Activated CD8-positive, alpha-beta memory T cell treated with anti-CD3 and anti-CD28 coated beads, Interleukin-2, amount 50 U/mL, for 4 hours (primary cell): ENCODE data around the gene FAM163A.
"Not testable (repeated sequence)": the region's sequence is repeated elsewhere in the genome, so short reads cannot be mapped to it uniquely, and the experiment has no call there.

Experiments used
- DNase-seq: peaks from one replicate; pipeline ENCODE4 v3.0.0-alpha.2; 2020

FAM163A gene

DNA sequence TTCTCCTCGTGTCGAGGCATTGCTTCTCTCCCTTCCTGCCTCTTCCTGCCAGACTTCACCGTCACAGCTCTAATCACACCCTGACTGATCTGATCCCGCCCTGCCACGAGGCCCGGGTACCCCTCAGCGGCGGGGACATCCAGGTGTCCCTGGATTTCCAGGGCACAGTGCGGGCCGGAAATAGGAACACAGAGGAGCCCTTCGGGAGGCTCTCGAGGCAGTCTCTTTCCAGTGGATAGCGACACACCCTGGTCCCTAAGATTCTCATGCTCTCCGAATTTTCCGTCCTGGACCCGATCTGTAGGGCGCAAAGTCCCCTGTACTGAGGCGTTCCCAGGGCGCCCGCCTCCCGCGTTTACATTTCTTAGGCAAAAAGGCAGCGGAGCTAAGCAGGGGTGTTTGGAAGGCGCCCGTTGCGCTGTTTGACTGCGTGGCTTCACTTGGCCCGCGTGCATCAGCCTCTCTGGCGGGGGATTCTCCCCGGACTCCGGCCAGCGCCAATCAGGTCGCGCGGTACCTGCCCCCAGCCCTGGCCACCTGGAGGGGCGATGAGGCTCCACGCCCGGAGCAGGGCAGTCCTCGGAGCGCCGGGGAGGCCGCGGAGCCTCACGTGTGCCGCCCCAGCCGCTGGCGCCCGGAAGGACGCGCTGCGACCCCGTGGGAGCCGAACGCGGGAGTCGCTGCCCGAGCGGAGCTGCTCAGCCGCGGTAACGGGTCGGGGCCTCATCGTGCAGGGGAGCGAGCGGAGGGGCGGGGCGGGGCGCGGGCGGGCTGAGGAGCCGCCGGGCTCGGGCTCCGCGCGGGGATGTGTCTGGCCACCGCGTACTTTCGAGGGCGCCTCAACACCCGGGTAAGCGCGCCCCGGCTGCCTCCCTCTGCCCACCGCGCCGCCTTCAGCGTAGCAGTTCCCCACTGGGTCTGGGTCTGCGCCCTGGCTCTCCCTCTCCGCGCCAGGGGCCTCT is at the start of gene FAM163A:
Gene FAM163A (plus strand): TSS at position 575 of the 962 bp plus-strand sequence. CDS start 69,807 bp downstream, outside the sequence.
- DNase-seq: no peak

DNA sequence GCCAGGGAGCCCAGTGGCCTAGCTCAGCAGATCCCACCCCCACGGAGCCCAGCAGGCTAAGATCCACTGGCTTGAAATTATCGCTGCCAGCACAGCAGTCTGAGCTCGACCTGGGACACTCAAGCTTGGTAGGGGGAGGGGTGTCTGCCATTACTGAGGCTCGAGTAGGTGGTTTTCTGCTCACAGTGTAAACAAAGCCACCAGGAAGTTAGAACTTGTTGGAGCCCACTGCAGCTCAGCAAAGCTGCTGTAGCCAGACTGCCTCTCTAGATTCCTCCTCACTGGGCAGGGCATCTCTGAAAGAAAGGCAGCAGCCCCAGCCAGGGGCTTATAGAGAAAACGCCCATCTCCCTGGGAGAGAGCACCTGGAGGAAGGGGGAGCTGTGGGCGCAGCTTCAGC is 48.6 kb upstream of the FAM163A start:
- DNase-seq: not testable (repeated sequence)

DNA sequence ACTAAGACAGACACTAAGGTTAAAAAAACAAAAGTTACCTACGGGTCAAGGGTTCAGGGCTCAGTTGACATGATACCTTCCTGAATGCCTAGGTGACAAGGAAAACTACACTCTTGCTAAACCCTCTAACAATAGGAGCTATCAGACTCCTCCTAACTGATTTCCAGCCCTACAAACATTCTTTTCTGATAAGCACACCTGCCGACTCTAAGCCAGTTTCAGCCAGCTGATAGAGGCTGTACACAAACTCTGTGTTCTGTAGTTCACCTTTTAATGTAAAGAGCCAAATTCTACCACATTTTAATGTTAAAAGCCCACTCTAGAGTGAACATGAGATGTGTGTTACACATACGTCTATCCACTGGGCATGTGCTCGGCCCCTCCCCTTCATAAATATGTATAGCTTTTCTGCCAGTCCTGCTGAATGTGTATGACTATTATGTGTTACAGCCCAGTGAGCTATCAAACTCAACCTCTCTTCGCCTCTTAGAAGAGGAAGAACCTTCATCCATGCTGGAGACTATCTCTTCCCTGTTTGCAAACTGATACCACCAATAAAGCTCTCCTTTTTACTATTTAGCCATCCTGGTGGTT is 40.0 kb upstream of the FAM163A start:
- DNase-seq: no peak

DNA sequence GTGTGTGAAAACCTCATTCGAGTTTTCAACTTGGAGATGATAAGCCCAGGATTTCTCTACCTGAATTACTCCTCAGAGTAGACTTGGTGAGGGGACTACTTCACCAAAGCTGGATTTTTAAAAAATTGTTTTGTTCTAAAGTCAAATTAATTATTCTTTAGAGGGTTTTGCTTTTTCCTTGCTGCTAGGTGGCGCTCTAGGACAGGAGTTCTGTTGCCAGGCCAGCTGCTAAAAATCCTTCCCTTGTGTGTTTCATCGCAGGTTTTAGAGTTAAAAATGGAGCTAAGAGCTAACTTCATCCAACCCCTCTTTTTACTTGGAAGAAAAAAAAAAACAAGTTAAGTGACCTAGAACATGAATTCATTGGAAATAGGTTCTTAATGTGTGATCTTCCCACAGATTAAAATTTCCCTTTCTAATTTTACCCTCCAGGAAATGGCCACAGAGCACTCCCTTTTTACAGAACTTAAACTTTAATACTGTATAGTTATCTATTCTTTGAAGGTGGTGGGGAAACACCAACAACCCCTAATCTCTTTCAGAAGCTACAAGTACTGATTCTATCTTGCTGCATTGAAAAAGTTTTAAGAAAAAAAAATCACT is 36.7 kb upstream of the FAM163A start:
- DNase-seq: peak; percentile 46

DNA sequence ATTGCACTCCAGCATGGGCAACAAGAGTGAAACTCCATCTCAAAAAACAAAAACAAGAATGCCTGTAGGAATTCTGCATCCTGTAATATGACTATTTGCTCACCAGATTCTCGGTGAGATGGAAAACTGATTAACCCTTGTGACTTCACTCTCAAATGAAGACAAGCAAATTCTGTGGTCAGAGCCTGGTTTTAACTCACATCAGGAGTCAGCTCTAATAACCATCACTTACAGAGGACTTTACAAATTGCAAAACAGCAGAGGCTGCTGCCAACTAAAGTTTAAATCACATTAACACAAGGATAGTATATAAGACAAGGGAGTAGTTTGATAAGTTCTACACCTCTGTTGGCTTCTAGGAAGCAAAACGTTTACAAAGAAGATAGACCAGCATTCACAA is 35.7 kb upstream of the FAM163A start:
- DNase-seq: no peak

DNA sequence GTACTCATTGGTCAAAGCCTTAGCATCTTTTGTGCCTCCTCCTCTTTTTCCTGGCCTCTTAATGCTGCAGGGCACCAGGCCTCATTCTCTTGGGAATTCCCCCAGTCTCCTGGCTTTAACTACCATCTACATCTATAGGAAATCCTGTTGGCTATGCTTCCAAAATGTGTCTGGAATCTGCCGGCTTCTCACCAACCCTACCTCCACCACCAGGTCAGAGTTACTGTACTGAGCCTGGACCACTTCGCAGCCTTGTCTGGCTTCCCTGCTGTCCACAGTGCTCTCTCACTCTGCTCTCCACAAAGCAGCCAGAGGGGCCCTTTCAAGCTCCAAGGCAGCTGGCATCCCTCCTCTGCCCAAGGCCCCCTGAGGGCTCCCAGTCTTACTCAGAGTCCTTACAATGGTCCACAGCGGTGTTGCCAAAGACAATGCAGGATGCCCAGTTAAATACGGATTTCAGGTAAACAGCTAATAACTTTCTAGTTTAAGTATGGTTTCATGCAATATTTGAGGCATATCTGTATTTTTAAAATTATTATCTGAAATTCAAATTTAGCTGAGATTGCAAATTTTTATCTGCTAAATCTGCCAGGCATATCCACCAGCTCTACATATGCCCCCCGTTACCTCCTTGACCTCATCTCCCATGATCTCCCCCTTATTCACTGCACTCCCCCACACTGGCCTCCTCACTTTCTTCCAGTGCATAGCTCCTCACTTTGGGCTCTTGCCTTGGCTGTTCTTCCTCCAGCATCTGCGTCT is 34.5 kb upstream of the FAM163A start:
- no peak for DNase-seq

DNA sequence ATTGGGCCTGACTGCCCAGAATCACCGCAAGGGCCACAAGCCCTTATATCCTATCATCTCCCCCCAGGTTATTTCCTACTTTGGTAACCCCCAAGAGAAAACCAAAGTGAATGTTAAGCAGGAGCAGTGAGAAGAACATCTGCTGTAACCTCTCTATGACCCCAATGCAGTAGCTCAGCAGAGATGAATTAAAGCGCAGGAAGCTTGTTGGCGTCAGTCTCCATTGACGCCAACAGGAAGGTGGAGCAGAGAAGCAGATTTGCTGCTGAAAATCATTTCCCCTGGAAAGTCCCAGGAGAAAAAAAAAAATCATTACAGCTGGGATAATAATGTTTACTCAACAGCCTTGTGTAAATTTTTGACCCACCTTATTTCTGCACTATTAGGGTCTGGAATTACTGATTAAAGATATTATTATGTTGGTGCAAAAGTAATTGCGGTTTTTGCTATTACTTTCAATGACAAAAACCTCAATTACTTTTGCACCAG is 33.2 kb upstream of the FAM163A start:
- no peak for DNase-seq

DNA sequence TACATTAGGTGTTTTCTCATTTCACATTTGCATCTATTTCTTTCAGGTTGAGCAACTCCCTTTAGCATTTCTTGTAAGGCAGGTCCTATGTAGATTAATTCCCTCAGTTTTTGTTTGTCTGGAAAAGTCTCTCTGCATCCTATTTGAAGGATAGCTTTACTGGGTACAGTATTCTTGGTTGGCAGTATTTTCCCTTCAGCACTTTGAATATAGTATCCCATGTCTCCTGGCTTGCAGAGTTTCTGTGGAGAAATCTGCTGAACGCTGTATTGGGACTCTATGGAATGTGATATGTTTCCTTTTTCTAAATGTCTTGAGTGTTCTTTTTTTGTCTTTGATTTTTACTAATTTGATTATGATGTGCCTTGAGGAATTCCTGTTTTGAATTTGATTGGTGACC is 28.9 kb upstream of the FAM163A start:
- no peak for DNase-seq

- DNase-seq: no peak
These were observed 28.5 kb upstream of the FAM163A start for GRCh38 chr1:179714623-179715022.

DNA sequence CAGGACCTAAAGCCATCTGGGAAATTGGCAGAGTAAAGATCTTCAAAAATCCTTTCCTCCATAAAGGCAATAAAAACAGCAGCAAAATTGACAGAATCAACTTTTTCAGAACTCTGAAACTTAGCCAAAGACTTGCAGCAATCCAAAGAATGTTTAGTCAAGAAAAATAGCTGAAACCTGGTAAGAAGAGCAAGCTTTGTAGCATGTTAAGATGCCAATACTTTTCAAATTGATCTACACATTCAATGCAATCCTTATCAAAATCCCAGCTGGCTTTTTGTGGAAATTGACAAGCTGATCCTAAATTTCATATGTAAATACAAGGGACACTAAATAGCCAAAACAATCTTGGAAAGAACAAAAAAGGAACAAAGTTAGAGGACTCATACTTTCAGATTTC is 23.8 kb upstream of the FAM163A start:
- no peak for DNase-seq

DNA sequence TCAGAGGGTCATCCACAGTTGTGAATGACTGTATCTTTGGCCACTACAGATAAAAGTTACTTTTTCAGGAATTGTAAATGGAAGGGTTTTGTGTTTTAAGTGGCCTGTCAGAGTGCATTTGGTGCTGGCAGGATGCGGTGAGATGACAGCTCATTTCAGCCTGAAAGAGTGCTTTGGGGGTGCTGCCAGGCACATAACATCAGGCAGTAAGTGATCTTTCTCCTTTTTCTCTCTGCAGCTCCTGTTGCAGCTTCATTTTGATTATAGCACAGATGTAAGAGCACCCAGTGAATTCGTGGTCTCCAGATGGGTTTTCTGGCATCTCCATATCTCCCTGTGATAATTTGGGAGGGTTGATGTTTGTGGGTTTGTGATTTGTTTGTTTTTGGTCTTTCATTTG is 14.8 kb upstream of the FAM163A start:
- no peak for DNase-seq

GRCh38 chr1:179729881-179730280 is 13.2 kb upstream of the FAM163A start:
- no peak for DNase-seq

DNA sequence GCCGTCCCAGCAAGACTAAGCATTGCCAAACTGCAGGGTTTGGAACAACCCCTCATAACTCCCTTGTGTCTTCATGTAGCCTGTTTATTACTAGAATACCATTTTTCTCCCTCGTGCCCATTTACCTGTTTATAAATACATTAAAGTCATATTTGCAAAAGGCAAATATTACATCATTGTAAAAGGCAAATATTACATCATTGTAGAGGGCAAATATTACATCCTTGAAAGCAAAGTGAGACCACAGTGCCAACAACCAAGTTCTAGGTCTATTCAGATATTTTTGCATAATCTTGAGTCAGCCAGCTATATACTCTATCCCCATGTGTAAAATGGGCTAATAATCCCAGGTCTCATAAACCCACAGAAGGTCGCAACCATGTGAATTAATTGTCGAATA is 11.4 kb upstream of the FAM163A start:
- DNase-seq: no peak

- DNase-seq: no peak
These were observed 800 bp upstream of the FAM163A start for GRCh38 chr1:179742291-179742690.

- no peak for DNase-seq
These were observed 749 bp downstream of the FAM163A start for GRCh38 chr1:179743679-179744400.

- DNase-seq: no peak
These were observed 1.5 kb downstream of the FAM163A start for GRCh38 chr1:179744401-179745130.

DNA sequence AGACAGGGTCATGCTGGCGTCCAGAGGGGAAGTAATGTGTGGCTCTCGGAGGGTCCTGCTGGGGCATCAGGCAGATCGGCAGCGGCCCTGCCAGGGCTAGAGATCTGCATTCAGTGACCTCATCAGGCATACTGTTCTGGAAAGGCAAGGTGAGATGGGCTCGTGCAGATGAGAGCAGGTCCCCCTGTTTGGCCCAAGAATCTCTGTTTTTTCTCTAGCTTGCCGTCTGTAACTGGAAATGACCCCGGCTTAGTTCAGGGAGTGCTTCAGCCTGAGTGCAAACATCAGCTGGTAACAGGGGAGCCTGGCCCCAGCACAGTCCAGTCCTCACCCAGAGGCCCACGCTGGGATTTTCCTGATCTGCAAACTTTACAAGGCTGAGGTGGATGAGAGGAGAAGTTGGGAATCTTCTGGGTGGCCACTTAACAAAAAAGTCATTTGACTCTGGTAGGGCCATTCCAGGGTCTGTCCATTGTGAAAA is 2.1 kb downstream of the FAM163A start:
- no peak for DNase-seq

DNA sequence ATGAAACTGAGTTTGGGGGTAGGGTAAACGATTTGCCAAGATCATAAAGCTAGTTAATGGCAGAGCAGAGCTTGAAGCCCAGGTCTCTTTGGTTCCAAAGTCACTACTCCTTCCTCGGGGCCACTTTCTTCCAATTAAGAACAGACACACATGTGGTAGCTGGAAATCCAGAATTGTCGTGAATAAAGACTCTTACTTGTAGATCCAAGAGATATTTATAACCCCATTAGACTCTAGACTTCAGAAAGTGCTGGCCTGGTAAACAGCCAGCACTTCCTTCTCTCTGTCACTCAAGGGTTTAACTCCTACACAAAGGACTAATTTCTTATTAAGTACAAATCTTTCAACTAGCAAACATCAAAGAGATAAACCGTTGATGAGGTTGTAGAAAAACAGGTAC is 2.7 kb downstream of the FAM163A start:
- DNase-seq: no peak

- no peak for DNase-seq
These were observed 4.5 kb downstream of the FAM163A start for GRCh38 chr1:179747611-179748010.

DNA sequence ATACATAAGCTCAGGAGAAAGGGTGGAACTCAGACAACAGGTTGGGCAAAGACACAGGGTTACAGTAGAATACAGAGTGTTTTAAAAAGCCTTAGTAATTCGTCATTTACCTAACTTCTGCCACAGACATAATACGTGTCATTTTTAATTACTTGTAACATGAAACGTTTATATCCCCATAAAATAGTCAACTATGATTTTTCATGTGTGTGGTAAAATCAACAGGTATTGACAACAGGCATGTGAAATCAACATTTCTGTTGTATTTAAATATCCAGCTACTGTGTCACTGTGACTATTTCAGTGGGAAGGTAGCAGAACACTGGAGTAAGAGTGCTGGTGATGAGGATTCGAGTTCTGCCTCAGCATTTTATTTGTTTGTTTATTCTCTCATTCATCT is 5.7 kb downstream of the FAM163A start:
- DNase-seq: no peak

DNA sequence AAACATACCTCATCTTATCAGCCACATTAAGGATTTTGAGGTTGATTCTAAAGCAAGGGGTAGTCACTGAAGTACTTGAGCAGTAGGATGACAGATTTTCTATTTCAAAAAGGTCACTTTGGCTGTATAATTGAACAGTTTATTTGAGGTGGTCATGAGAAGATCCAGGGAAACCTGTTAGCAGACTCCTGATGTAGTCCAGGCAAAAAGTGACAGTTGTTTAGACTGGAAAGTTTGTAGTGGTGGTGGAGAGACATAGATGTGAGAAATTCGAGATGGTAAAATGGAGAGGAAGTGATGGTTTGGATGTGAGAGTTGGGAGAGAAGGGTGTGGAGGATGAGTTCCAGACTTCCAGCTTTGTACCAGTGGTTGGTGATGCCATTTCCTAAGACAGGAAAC is 7.5 kb downstream of the FAM163A start:
- DNase-seq: no peak
